H1 (cell line): ENCODE results near the gene COL8A2. TPM values are rescaled to one million over a fixed set of nuclear protein-coding genes. Genes with fewer than 3 reads are reported as not detected.

ENCODE experiments used
- CTCF ChIA-PET: fragments of 300-600 bp; sonication (Branson Sonifier 250); formaldehyde crosslinking; loops from one replicate; lab custom pipeline; 2021; ENCODE audit not compliant: partially characterized antibody; lab: Charles Lee
- POLR2A ChIA-PET: fragments of 300-600 bp; sonication (Branson Sonifier 250); formaldehyde crosslinking; loops from one replicate; lab custom pipeline; 2021; ENCODE audit warnings: inconsistent platforms; ENCODE audit not compliant: partially characterized antibody; lab: Charles Lee
- DNase-seq, 2 experiments: peaks; one replicate each; pipeline versions ENCODE4 v3.0.0 to v3.0.0-alpha.2; 2010 to 2022; ENCODE audit warnings: low spot score in 2 of 2, low read depth in 1 of 2, mixed read lengths in 1 of 2
- FAIRE-seq: peaks from 2 replicates; lab custom pipeline; 2011; peaks lifted over from hg19 to GRCh38; lab: Jason Lieb, UNC
- H2AFZ ChIP-seq: 2 replicates; pipeline ENCODE4 v1.8.1; 2012; ENCODE audit warnings: low read length, inconsistent platforms
- H2AK5ac ChIP-seq: 2 replicates; pipeline ENCODE4 v1.6.1; 2013; ENCODE audit warnings: low read depth, low read length
- H2BK120ac ChIP-seq: replicated peaks from 2 replicates; pipeline ENCODE3; 2013; ENCODE audit warnings: low read depth, low read length, inconsistent platforms
- H2BK12ac ChIP-seq: 2 replicates; pipeline ENCODE4 v1.6.1; 2013; ENCODE audit warnings: low read depth, low read length
- H2BK15ac ChIP-seq: 2 replicates; pipeline ENCODE4 v1.6.1; 2013; ENCODE audit warnings: low read length
- H2BK20ac ChIP-seq: 2 replicates; pipeline ENCODE4 v1.6.1; 2013; ENCODE audit warnings: low read length
- H2BK5ac ChIP-seq: 2 replicates; pipeline ENCODE4 v1.6.1; 2013; ENCODE audit warnings: low read depth, low read length
- H3K14ac ChIP-seq: 2 replicates; pipeline ENCODE4 v1.6.1; 2013; ENCODE audit warnings: inconsistent platforms; ENCODE audit not compliant: insufficient read length
- H3K18ac ChIP-seq: 2 replicates; pipeline ENCODE4 v1.6.1; 2013; ENCODE audit warnings: low read length; ENCODE audit errors: extremely low read depth
- H3K23ac ChIP-seq: 2 replicates; pipeline ENCODE4 v1.6.1; 2013; ENCODE audit warnings: inconsistent platforms; ENCODE audit not compliant: insufficient read length
- H3K23me2 ChIP-seq: 2 replicates; pipeline ENCODE4 v1.6.1; 2013; ENCODE audit warnings: low read depth, low read length
- H3K27ac ChIP-seq: 2 replicates; pipeline ENCODE4 v1.6.1; 2011; ENCODE audit warnings: low read depth, low read length, inconsistent platforms
- H3K27me3 ChIP-seq, 4 experiments: replicated peaks in 1 of 4; 1 replicate in 1 of 4; 2 replicates in 3 of 4; pipeline versions ENCODE4 v1.6.1 to v1.8.1; 2011 to 2013; ENCODE audit warnings: low read length in 3 of 4, mild to moderate bottlenecking in 3 of 4, inconsistent platforms in 2 of 4, mixed read lengths in 2 of 4, moderate library complexity in 1 of 4; ENCODE audit not compliant: control insufficient read depth in 3 of 4, insufficient read depth in 3 of 4; ENCODE audit errors: extremely low read depth in 1 of 4
- H3K36me3 ChIP-seq, 4 experiments: 2 replicates each; pipeline versions ENCODE4 v1.6.1 to v1.8.1; 2011 to 2013; ENCODE audit warnings: mild to moderate bottlenecking in 4 of 4, low read length in 3 of 4, moderate library complexity in 2 of 4, control low read depth in 1 of 4, inconsistent platforms in 1 of 4; ENCODE audit not compliant: insufficient read depth in 4 of 4, control insufficient read depth in 2 of 4
- H3K4ac ChIP-seq: replicated peaks from 2 replicates; pipeline ENCODE3; 2013; ENCODE audit warnings: low read length, low read depth, mixed read lengths, inconsistent platforms; ENCODE audit not compliant: insufficient read length
- H3K4me1 ChIP-seq, 4 experiments: replicated peaks in 1 of 4; 1 replicate in 1 of 4; 2 replicates in 3 of 4; pipeline versions ENCODE4 v1.6.1 to v1.8.1; 2011 to 2013; ENCODE audit warnings: low read length in 3 of 4, inconsistent platforms in 2 of 4, mixed read lengths in 1 of 4; ENCODE audit not compliant: insufficient read depth in 4 of 4, control insufficient read depth in 3 of 4
- H3K4me2 ChIP-seq, 2 experiments: 2 replicates each; pipeline versions ENCODE4 v1.6.1 to v1.8.1; 2011 to 2013; ENCODE audit warnings: low read depth in 2 of 2, low read length in 2 of 2, control low read depth in 1 of 2, inconsistent platforms in 1 of 2, mild to moderate bottlenecking in 1 of 2; ENCODE audit not compliant: insufficient read depth in 1 of 2
- H3K4me3 ChIP-seq, 4 experiments: fragments of 200-600, 300-600 bp in 1 of 4; sonication (generic), shearing (Covaris generic), sonication (Bioruptor Twin) in 1 of 4; 2 replicates each; pipeline versions ENCODE4 v1.5.1 to v1.8.1; 2011 to 2016; ENCODE audit warnings: low read length in 4 of 4, low read depth in 3 of 4, control low read depth in 2 of 4, inconsistent platforms in 2 of 4, mild to moderate bottlenecking in 2 of 4, mixed read lengths in 1 of 4, moderate library complexity in 1 of 4; ENCODE audit not compliant: insufficient read depth in 2 of 4; ENCODE audit errors: extremely low read depth in 1 of 4
- H3K56ac ChIP-seq: replicated peaks from 2 replicates; pipeline ENCODE3; 2013; ENCODE audit warnings: low read depth, mild to moderate bottlenecking, mixed read lengths, low read length, inconsistent platforms; ENCODE audit not compliant: insufficient read length
- H3K79me1 ChIP-seq: 2 replicates; pipeline ENCODE4 v1.6.1; 2013; ENCODE audit warnings: low read depth, low read length, control low read depth
- H3K79me2 ChIP-seq, 2 experiments: 2 replicates each; pipeline versions ENCODE4 v1.6.1 to v1.8.1; 2012 to 2013; ENCODE audit warnings: low read length in 2 of 2, mild to moderate bottlenecking in 2 of 2, inconsistent platforms in 1 of 2; ENCODE audit not compliant: insufficient read depth in 2 of 2, control insufficient read depth in 1 of 2
- H3K9ac ChIP-seq, 4 experiments: replicated peaks in 1 of 4; 1 replicate in 1 of 4; 2 replicates in 3 of 4; pipeline versions ENCODE4 v1.6.1 to v1.8.1; 2011 to 2013; ENCODE audit warnings: low read depth in 3 of 4, low read length in 3 of 4, control low read depth in 2 of 4, mild to moderate bottlenecking in 2 of 4, moderate library complexity in 2 of 4, inconsistent platforms in 1 of 4; ENCODE audit errors: extremely low read depth in 1 of 4
- H3K9me3 ChIP-seq, 2 experiments: 2 replicates each; pipeline versions ENCODE4 v1.6.1 to v1.8.1; 2012 to 2013; ENCODE audit warnings: mild to moderate bottlenecking in 2 of 2, moderate library complexity in 2 of 2, control low read depth in 1 of 2, inconsistent platforms in 1 of 2, low read depth in 1 of 2, low read length in 1 of 2, mixed read lengths in 1 of 2; ENCODE audit not compliant: insufficient read depth in 2 of 2
- H4K20me1 ChIP-seq, 2 experiments: replicated peaks in 1 of 2; 2 replicates each; pipeline versions ENCODE3 to v1.8.1; 2011 to 2013; ENCODE audit warnings: inconsistent platforms in 2 of 2, low read length in 2 of 2, mild to moderate bottlenecking in 1 of 2; ENCODE audit not compliant: insufficient read depth in 2 of 2, control insufficient read depth in 1 of 2
- H4K5ac ChIP-seq: 2 replicates; pipeline ENCODE4 v1.6.1; 2013; ENCODE audit warnings: low read length, low read depth, mixed read lengths, inconsistent platforms; ENCODE audit not compliant: insufficient read length
- H4K8ac ChIP-seq: 2 replicates; pipeline ENCODE4 v1.8.0; 2013; ENCODE audit warnings: mild to moderate bottlenecking, moderate library complexity, low read length, inconsistent platforms; ENCODE audit not compliant: insufficient read depth; ENCODE audit errors: extremely low read depth
- H4K91ac ChIP-seq: replicated peaks from 2 replicates; pipeline ENCODE3; 2013; ENCODE audit warnings: low read length, mixed read lengths, inconsistent platforms; ENCODE audit not compliant: insufficient read length
- ASH2L ChIP-seq: fragments of 200-600, 300-600 bp; sonication (generic); IDR thresholded peaks from one replicate; pipeline ENCODE4 v1.7.1; 2017; ENCODE audit warnings: low read length
- BCL11A ChIP-seq, 2 experiments: IDR thresholded peaks; one replicate each; pipeline ENCODE4 v1.6.1; 2011; ENCODE audit warnings: low read depth in 2 of 2, low read length in 2 of 2, mild to moderate bottlenecking in 2 of 2
- BRCA1 ChIP-seq: IDR thresholded peaks from 2 replicates; pipeline ENCODE4 v1.6.1; 2012; ENCODE audit warnings: low read depth, low read length, improper control_type of control experiment
- MAFK ChIP-seq: IDR thresholded peaks from 2 replicates; pipeline ENCODE4 v1.6.1; 2012; ENCODE audit warnings: low read depth, mild to moderate bottlenecking, improper control_type of control experiment, low read length
- NRF1 ChIP-seq: IDR thresholded peaks from 2 replicates; pipeline ENCODE4 v1.6.1; 2011; ENCODE audit warnings: mild to moderate bottlenecking, low read depth, low read length, improper control_type of control experiment
- PHF8 ChIP-seq: fragments of 200-600 bp; sonication (generic); conservative IDR thresholded peaks from 2 replicates; pipeline ENCODE4 v1.7.1; 2012; ENCODE audit warnings: low read depth, mild to moderate bottlenecking, inconsistent platforms, low read length, moderate library complexity
- POLR2AphosphoS5 ChIP-seq: IDR thresholded peaks from 2 replicates; pipeline ENCODE4 v1.6.1; 2011; ENCODE audit warnings: low read depth, low read length
- RAD21 ChIP-seq, 2 experiments: IDR thresholded peaks in 1 of 2; conservative IDR thresholded peaks in 1 of 2; 2 replicates each; pipeline ENCODE4 v1.6.1; 2011; ENCODE audit warnings: low read depth in 2 of 2, low read length in 2 of 2, improper control_type of control experiment in 1 of 2, inconsistent platforms in 1 of 2, mild to moderate bottlenecking in 1 of 2, moderate library complexity in 1 of 2
- YY1 ChIP-seq: IDR thresholded peaks from 2 replicates; pipeline ENCODE4 v1.6.1; 2011; ENCODE audit warnings: low read depth, mild to moderate bottlenecking, low read length
- WGBS, 2 experiments: shearing (Covaris generic) in 1 of 2; methylation state at CpG; one replicate each; pipeline versions ENCODE4 v1.1.6 to v1.1.7; 2013 to 2015; ENCODE audit warnings: low lambda C conversion rate in 2 of 2, mixed read lengths in 2 of 2, inconsistent platforms in 1 of 2, low coverage in 1 of 2, missing lambda C conversion rate in 1 of 2; ENCODE audit not compliant: insufficient replicate concordance in 2 of 2, insufficient coverage in 1 of 2, insufficient read length in 1 of 2; ENCODE audit errors: extremely low coverage in 1 of 2, missing lambda C conversion rate in 1 of 2; 5-methylcytosine and 5-hydroxymethylcytosine counted together
- polyA plus RNA-seq, 7 experiments: library from polyadenylated mRNA; depleted of rRNA in 3 of 7; stranded (reverse) in 5 of 7; unstranded in 2 of 7; fragments of >200 nt in 5 of 7; fragments of 200-250 nt in 2 of 7; gene quantifications; 1 replicate in 5 of 7; 2 replicates in 1 of 7; 4 replicates in 1 of 7; pipeline versions ENCODE4 v1.2.1 to v1.2.3, GENCODE V29; 2011 to 2013; ENCODE audit warnings: missing spikeins in 2 of 7, mixed read lengths in 2 of 7
- total RNA-seq: library from RNA; stranded (reverse); fragmentation: NEBNext Ultra II Directional; extraction: Animal tissue kit (Norgen Biotek cat#: 25700); gene quantifications from 2 replicates; pipeline ENCODE4 v1.2.1, GENCODE V29; 2021
- TF ChIP-seq, protein P1 (sequence below), 3 experiments: IDR thresholded peaks; 1 replicate in 2 of 3; 2 replicates in 1 of 3; pipeline versions ENCODE4 v1.5.1 to v1.6.1; 2011; ENCODE audit warnings: low read length in 3 of 3, mild to moderate bottlenecking in 3 of 3, inconsistent platforms in 2 of 3, low read depth in 1 of 3, moderate library complexity in 1 of 3; ENCODE audit not compliant: insufficient read depth in 1 of 3; ENCODE audit errors: control extremely low read depth in 1 of 3

The COL8A2 gene
- total and polyA plus RNA-seq, 2 of the 8 experiments (the other 6 are each of a cell fraction or from before 2014, with no cell fraction given): 2.1 to 2.8 TPM

DNA sequence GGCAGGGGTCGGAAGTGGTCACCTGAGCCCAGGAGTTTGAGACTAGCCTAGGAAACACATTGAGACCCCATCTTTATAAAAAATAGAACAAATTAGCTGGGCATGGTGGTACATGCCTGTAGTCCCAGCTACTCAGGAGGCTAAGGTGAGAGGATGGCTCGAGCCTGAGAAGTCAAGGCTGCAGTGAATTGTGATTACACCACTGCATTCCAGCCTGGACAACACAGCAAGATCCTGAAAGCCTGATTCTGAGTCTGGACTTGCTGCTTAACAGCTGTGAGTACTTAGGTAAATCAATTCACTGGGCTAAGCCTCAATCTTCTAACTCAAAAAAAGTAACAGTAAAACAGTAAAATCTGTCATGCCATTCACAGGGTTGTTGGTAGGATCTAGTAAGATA, 19.4 kb upstream of the COL8A2 start:
- Histone ChIP-seq H3K9ac (no peak overlapping the region), H3K27me3 (no peaks in the 10 kb centered on the region), H2BK15ac (no peak overlapping the region), H2BK20ac (no peak overlapping the region), H3K27ac (no peak overlapping the region), H3K9me3 (no peaks in the 10 kb centered on the region), H3K79me2 (peaks cover 0 to 3% of the 10 kb centered on the region in 2 experiments; a peak in 1 of 4 replicates), H3K4me2 (no peak overlapping the region), H4K5ac (no peak overlapping the region), H2AFZ (no peak overlapping the region), H3K23me2 (peaks cover 4% of the 10 kb centered on the region), H3K23ac (no peak overlapping the region), H3K4me3 (no peak overlapping the region), H3K79me1 (0 out of 2 replicates have a peak, but pooled peaks cover 4% of the 10 kb centered on the region), H3K4ac (no peak overlapping the region), H4K8ac (no peak overlapping the region), H2AK5ac (no peak overlapping the region), H3K18ac (no peak overlapping the region), H4K91ac (no peak overlapping the region), H3K56ac (no peak overlapping the region), H4K20me1 (no peaks in the 10 kb centered on the region), H3K4me1 (peaks cover 0 to 3% (median 0%) of the 10 kb centered on the region in 4 experiments; a peak in 2 of 7 replicates), H3K36me3 (no peaks in the 10 kb centered on the region; a peak in 1 of 8 replicates), H3K14ac (no peak overlapping the region), H2BK120ac (no peak overlapping the region), H2BK12ac (no peak overlapping the region), H2BK5ac (no peak overlapping the region)
- DNase-seq (no peak), FAIRE-seq (no peak)
- 98% methylated on average over 2 of the region's 2 CpGs; no CpG with 5 or more reads in 1 of the 2 experiments for WGBS, 2 experiments
- ChIA-PET CTCF (interaction anchor here (0.6 to 20.9 kb wide), 12 partner anchors 10 to 1762 kb away, joined by 3 to 738 read pairs (median 3); partner anchors contain the start of gene ADPRS), POLR2A (interaction anchor here (1.6 to 1.9 kb wide), 2 partner anchors 9 to 47 kb away, joined by 6 read pairs; no protein-coding TSS in a partner anchor)
- no peak for TF ChIP-seq YY1
- TF ChIP-seq, protein P1, sequence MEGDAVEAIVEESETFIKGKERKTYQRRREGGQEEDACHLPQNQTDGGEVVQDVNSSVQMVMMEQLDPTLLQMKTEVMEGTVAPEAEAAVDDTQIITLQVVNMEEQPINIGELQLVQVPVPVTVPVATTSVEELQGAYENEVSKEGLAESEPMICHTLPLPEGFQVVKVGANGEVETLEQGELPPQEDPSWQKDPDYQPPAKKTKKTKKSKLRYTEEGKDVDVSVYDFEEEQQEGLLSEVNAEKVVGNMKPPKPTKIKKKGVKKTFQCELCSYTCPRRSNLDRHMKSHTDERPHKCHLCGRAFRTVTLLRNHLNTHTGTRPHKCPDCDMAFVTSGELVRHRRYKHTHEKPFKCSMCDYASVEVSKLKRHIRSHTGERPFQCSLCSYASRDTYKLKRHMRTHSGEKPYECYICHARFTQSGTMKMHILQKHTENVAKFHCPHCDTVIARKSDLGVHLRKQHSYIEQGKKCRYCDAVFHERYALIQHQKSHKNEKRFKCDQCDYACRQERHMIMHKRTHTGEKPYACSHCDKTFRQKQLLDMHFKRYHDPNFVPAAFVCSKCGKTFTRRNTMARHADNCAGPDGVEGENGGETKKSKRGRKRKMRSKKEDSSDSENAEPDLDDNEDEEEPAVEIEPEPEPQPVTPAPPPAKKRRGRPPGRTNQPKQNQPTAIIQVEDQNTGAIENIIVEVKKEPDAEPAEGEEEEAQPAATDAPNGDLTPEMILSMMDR (IDR thresholded peaks at IDR 0.05; ENCODE audit: control extremely low read depth in 1 of 3, insufficient read depth in 1 of 3, low read depth in 1 of 3, low read length in 3 of 3): no peak
- TF ChIP-seq PHF8: no peak
- TF ChIP-seq POLR2AphosphoS5: no peak
- TF ChIP-seq ASH2L: no peak
- TF ChIP-seq RAD21 (IDR thresholded peaks at IDR 0.05 in 1 of 2, conservative IDR thresholded peaks at IDR 0.05 in 1 of 2; ENCODE audit: low read depth in 2 of 2, low read length in 2 of 2): no peak
- TF ChIP-seq BCL11A (IDR thresholded peaks at IDR 0.05; ENCODE audit: low read depth in 2 of 2, low read length in 2 of 2): no peak
- no peak for TF ChIP-seq BRCA1
- no peak for TF ChIP-seq MAFK
- TF ChIP-seq NRF1: no peak
